PC-9 (cell line): ENCODE results near the gene ZACN.
"Not testable (repeated sequence)": the region's sequence is repeated elsewhere in the genome, so short reads cannot be mapped to it uniquely, and the experiment has no call there.

Experiments used
- CTCF ChIP-seq: fragments of 200-600 bp; sonication (generic); conservative IDR thresholded peaks from 2 replicates; pipeline ENCODE4 v1.6.1; 2017; ENCODE audit warnings: mixed run types, antibody characterized with exemption, mild to moderate bottlenecking, moderate library complexity
- EZH2 ChIP-seq: fragments of 200-600 bp; sonication (generic); IDR thresholded peaks from 2 replicates; pipeline ENCODE4 v1.8.0; 2017; ENCODE audit warnings: antibody characterized with exemption, low read depth

GRCh38 chr17:76042868-76043267, 36.1 kb upstream of the ZACN start:
- not testable (repeated sequence) for TF ChIP-seq CTCF, EZH2
